GM12872 (cell line): Measurements from ENCODE around the gene DDIT4.

Source experiments
- TF ChIP-seq, protein P1 (sequence below): IDR thresholded peaks from 3 replicates; pipeline ENCODE4 v1.5.1; 2011; ENCODE audit warnings: low read depth, mild to moderate bottlenecking, low read length, moderate library complexity; ENCODE audit not compliant: insufficient read depth

DDIT4 gene

DNA sequence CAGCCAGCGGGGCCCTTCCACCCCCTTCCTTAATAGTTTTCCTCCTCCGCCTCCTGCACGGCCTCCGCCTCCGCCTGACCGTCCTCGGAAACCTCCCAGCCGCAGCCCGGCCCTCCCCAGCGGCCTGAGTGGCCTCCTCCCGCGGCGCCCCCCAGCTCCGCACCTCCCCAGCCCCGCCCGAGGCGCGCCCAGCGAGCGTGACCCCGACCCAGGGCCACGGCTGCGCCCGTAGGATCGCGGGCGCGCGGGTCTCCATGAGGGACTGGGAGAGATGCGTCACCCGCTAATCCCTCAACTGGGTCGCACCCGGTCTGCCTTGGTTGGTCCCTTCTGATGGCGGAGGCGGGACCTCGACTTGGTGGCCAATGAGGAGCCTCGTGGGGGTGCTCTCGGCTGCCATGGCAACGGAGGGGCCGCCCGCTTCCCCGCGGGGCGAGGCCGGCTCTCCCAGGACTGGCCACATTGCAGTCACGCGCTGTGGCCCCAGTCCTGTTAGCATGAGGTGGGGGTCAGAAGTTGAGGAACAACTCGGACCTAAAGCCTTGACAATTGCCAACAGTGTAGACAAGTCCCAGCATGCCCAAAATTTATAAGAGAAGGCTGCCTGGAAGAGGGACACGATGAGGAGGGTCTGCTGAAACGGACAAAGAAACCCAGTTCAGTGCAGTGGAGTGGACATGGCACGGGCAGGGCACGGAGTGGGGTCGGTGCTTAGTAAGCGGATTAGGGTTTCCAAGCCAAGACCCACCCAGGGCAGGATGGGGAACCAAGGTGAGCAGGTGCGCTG, 24.3 kb downstream of the DDIT4 start:
- TF ChIP-seq, protein P1, sequence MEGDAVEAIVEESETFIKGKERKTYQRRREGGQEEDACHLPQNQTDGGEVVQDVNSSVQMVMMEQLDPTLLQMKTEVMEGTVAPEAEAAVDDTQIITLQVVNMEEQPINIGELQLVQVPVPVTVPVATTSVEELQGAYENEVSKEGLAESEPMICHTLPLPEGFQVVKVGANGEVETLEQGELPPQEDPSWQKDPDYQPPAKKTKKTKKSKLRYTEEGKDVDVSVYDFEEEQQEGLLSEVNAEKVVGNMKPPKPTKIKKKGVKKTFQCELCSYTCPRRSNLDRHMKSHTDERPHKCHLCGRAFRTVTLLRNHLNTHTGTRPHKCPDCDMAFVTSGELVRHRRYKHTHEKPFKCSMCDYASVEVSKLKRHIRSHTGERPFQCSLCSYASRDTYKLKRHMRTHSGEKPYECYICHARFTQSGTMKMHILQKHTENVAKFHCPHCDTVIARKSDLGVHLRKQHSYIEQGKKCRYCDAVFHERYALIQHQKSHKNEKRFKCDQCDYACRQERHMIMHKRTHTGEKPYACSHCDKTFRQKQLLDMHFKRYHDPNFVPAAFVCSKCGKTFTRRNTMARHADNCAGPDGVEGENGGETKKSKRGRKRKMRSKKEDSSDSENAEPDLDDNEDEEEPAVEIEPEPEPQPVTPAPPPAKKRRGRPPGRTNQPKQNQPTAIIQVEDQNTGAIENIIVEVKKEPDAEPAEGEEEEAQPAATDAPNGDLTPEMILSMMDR: no peak

DNA sequence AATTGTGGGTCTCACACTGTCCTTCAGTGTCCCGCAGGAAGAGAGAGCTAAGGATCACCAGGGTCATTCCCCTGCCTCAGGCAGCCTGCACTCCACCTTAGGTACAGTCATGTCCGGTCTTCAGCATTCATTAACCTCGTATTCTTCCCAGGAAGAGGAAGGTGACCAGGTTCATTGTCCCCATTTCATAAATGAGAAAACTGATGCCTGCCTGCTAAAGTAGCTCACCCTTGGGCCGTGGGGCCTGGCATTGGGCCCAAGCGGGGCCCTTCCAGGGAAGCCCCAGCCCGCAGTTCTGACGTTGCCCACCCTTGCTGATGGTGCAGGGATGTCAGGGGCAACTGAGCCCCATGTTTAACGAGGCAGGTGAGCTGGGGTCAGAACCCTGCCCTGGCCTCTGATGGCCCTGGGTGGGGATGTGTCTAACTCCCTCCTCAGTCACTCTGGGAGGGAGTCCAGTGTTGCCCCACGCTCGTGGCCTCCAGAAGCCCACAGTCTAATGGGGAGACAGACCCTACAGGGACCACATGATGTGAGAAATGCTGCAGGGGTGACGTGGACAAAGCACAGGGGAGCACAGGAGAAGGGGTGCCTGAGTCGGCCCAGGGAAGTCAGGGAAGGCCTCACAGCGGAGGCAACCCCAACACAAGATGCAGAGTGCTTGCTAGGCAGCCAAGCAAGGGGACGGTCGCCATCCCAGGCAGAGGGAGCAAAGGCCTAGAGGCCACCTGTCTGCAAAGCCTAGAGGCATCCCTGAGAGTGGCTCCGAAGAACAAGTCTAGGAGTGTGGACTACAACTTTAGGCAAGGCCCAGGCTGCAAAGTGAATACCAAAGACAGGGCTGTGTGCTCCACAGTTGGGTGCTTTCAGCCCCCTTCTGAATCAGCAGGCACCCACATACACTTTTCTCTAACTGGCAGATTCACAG, 25.1 kb downstream of the DDIT4 start:
- TF ChIP-seq, protein P1: no peak

- TF ChIP-seq, protein P1: no peak
Observed at GRCh38 chr10:72303424-72304128, 29.9 kb downstream of the DDIT4 start.

GRCh38 chr10:72306215-72306760, 32.6 kb downstream of the DDIT4 start:
- TF ChIP-seq, protein P1: no peak

- TF ChIP-seq, protein P1: no peak
Observed at GRCh38 chr10:72308320-72308987, 34.7 kb downstream of the DDIT4 start.

DNA sequence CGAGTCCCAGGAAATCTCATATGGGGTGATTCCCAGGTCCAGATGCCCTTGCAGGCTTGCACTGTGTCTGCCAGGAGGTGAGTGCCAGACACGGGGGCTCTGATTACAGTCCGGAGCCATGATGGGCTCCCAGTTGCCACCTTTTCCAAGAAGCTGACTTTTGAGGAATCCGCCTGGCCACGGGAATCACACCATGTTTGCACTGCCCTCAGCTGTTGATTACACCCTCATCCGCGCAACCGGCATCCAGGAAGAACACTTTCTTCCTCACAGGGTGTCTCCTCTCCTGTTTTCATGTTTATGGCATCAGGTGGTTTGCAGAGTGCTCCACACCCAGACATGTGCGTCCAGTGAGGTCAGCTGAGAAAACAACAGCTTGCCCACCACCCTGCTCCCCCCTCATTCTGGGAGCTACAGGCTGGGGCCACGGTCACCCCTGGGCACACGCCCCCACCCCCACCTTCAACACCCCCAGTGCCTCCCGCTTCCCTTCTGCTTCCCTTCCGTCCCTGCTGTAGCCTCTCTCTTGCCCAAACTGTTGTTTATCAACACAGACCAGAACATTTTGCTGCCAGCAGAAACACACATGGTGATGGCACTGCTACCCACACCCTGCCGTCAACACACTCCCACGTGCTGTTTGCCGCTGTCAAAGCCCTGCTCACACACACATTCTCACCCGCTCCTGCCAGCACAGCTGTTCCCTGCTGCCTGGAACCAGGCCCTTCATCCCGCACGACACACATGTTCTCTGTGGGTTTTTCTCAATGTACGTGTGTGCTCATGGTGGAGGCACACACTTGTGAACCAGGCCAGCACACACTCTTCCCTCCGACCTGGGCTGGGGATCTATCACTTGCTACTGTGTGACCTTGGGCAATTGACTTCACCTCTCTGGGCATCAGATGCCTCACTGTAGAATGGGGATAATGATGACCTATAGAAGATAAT, 35.8 kb downstream of the DDIT4 start:
- TF ChIP-seq, protein P1: no peak
